Measurements from ENCODE around the gene ATF1.

DNA sequence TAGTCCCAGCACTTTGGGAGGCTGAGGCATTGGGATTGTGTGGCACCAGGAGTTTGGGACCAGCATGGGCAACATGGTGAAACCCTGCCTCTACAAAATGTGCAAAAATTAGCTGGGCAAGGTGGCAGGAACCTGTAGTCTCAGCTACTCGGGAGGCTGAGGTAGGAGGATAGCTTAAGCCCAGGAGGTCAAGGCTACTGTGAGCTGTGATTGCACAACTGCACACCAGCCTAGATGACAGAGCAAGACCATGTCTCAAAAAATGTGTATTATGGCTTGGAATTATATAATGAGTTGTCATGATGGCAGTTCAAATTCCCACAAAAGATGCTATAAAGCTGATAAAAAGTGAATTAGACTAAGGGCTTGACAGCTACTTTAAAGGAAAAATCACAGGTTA, 58.2 kb downstream of the ATF1 start:
- TF ChIP-seq, protein P1, sequence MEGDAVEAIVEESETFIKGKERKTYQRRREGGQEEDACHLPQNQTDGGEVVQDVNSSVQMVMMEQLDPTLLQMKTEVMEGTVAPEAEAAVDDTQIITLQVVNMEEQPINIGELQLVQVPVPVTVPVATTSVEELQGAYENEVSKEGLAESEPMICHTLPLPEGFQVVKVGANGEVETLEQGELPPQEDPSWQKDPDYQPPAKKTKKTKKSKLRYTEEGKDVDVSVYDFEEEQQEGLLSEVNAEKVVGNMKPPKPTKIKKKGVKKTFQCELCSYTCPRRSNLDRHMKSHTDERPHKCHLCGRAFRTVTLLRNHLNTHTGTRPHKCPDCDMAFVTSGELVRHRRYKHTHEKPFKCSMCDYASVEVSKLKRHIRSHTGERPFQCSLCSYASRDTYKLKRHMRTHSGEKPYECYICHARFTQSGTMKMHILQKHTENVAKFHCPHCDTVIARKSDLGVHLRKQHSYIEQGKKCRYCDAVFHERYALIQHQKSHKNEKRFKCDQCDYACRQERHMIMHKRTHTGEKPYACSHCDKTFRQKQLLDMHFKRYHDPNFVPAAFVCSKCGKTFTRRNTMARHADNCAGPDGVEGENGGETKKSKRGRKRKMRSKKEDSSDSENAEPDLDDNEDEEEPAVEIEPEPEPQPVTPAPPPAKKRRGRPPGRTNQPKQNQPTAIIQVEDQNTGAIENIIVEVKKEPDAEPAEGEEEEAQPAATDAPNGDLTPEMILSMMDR (IDR thresholded peaks at IDR 0.05), result no peak
- no peak for TF ChIP-seq POLR2A (IDR thresholded peaks at IDR 0.05)
